SH-SY5Y (cell line): ENCODE results near the gene TMEM229B.

Source experiments
- GATA2 ChIP-seq: IDR thresholded peaks from 2 replicates; pipeline ENCODE4 v1.6.1; 2011; ENCODE audit warnings: mild to moderate bottlenecking, low read depth, low read length
- GATA3 ChIP-seq: IDR thresholded peaks from 2 replicates; pipeline ENCODE4 v1.6.1; 2011; ENCODE audit warnings: low read depth, mild to moderate bottlenecking, low read length, moderate library complexity

GRCh38 chr14:67464377-67464776 is 24.1 kb downstream of the TMEM229B start:
- TF ChIP-seq GATA2 (no peak), GATA3 (no peak)
